Measurements from ENCODE around the gene MRPL4. TPM values are rescaled to one million over a fixed set of nuclear protein-coding genes. Genes with fewer than 3 reads are reported as not detected.

The MRPL4 gene
- total and polyA plus RNA-seq, 12 donors, result 33.4 to 123 (median 64.1) TPM

DNA sequence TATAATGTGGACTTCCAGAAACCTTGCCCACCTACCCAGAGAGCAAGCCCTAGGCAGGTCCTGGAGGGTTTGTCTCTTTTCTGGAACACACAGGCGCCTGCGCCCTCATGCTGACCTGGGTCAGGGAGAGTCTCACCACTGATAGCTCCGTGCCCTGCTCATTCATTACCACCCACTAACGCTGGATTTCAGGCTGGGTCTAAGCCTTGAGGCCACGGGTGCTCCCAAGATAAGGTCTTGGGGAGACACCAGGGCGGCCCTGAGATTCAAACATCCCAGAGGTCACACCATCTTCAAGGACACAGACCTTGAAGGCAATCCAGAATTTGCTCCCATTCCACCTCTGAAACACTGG is 26.0 kb upstream of the MRPL4 start:
- WGBS, 4 donors, result 58 to 62% (median 61%) methylated on average over 6 of the region's 6 CpGs; no CpG with 5 or more reads in 1 of the 4 donors

DNA sequence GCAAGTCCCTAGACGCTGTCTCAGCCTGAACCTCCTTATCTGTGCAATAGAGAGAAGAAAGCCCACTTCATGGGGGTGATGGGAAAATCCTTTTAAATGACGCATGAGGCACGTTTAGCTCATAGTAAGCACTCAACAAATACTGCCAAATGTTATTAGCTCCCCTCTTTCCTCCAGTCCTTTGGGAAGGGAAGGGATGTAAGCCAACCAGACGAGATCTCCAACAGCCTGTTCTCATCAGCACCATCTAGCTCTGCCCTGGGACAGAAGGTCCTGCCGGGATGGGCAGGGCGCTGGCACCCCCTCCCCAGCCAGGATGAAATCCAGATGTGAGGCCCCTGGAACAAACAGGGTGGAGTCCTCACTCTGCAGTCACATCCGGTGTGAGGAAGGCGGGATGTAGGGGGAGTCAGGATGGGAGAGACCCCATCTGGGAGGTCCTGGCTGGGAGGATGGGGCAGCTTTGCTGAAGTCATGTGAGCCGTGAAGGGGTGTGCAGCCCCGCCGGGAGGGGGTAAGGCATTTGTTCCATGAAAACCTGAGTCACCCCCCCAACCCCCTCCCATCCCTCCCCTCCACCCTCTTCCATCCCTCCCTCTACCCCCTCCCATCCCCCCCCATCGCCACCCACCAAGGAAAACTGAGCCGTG is 25.5 kb upstream of the MRPL4 start:
- no peaks in the 10 kb centered on the region for H3K36me3 ChIP-seq (replicated peaks in 1 of 2)
- TF ChIP-seq, protein P1, sequence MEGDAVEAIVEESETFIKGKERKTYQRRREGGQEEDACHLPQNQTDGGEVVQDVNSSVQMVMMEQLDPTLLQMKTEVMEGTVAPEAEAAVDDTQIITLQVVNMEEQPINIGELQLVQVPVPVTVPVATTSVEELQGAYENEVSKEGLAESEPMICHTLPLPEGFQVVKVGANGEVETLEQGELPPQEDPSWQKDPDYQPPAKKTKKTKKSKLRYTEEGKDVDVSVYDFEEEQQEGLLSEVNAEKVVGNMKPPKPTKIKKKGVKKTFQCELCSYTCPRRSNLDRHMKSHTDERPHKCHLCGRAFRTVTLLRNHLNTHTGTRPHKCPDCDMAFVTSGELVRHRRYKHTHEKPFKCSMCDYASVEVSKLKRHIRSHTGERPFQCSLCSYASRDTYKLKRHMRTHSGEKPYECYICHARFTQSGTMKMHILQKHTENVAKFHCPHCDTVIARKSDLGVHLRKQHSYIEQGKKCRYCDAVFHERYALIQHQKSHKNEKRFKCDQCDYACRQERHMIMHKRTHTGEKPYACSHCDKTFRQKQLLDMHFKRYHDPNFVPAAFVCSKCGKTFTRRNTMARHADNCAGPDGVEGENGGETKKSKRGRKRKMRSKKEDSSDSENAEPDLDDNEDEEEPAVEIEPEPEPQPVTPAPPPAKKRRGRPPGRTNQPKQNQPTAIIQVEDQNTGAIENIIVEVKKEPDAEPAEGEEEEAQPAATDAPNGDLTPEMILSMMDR (IDR thresholded peaks at IDR 0.05), result no peak
- no peak for TF ChIP-seq POLR2A (IDR thresholded peaks at IDR 0.05)
- intact Hi-C loops (cut with DNase I), result no loop called here
- H3K27me3 ChIP-seq, result no peaks in the 10 kb centered on the region
- WGBS, 4 donors, result 46 to 63% (median 51%) methylated on average over 11 to 13 of the region's 13 CpGs
- no peak overlapping the region for H3K4me3 ChIP-seq
- H3K9me3 ChIP-seq (replicated peaks in 1 of 3), result no peaks in the 10 kb centered on the region
- DNase-seq, result peak in 6 of 7 donors; percentile 22 to 77 (median 47)
- peak overlapping the region in 3 of 5 donors; percentile 39 to 90 (median 63) for H3K27ac ChIP-seq
- peaks cover 7 to 27% of the 10 kb centered on the region in 2 donors for H3K4me1 ChIP-seq (replicated peaks in 1 of 2)

More for the DNA sequence above, 26.0 kb upstream of the MRPL4 start:
- intact Hi-C loops (cut with DNase I), result no loop called here
- Histone ChIP-seq H3K4me1 (replicated peaks in 1 of 2) (peaks cover 7 to 22% of the 10 kb centered on the region in 2 donors), H3K27me3 (no peaks in the 10 kb centered on the region), H3K27ac (peak overlapping the region in 2 of 5 donors; percentile 66 to 90), H3K4me3 (no peak overlapping the region), H3K36me3 (replicated peaks in 1 of 2) (no peaks in the 10 kb centered on the region), H3K9me3 (replicated peaks in 1 of 3) (no peaks in the 10 kb centered on the region)
- no peak for DNase-seq
- TF ChIP-seq, protein P1 (IDR thresholded peaks at IDR 0.05), result no peak
- TF ChIP-seq POLR2A (IDR thresholded peaks at IDR 0.05), result no peak

DNA sequence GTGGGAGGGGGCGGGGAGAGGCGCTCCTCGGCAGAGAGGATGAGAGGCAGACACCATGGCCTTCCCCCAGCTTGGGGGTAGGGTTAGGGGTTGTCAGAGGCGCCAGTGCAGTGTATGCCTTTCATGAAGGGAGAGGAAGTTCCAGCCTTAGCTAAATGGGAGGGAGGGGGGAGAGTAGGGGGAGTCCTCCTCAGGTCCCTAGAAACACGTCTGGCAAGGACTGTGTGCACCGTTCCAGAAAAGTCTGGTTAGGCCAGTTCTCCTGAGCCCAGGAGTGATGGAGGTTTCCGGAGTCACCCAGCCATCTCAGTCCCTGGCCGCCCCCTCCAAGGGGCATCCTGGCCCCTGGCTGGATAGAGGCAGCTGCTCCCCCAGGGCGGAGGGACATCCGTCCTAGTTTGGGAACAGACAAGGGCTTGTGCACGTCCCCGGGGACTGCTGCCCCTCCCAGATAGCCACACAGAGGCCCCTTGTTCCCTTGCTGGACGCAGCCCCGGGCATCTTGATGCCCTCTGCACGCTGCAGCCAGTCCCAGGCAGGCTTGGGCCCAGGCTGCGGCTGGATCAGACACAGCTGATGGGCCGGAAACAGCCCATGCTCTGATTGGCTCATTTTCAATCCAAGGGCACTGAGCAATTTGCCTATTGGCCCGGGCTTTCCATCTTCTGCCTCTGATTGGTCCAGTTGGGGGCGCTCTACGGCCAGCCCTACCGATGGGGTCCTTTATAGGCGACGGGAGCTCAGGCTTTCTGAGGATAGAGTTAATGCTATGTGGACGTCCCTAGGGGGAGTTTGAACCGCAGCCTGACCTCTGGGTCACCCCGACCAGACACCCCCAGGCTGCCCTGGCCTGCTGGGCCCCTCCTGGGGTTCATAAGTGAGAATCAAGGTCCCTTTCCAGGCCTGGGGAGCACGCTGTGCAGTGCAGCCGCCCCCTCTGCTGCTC is 24.7 kb upstream of the MRPL4 start:
- peak in 1 of 7 donors; percentile 56 for DNase-seq
- 64 to 88% (median 75%) methylated on average over 13 to 28 of the region's 28 CpGs for WGBS, 4 donors
- TF ChIP-seq, protein P1 (IDR thresholded peaks at IDR 0.05), result no peak
- no peak for TF ChIP-seq POLR2A (IDR thresholded peaks at IDR 0.05)
- H3K4me3 ChIP-seq, result no peak overlapping the region
- peak overlapping the region in 3 of 5 donors; percentile 39 to 90 (median 63) for H3K27ac ChIP-seq
- no peaks in the 10 kb centered on the region for H3K27me3 ChIP-seq
- H3K4me1 ChIP-seq (replicated peaks in 1 of 2), result peaks cover 7 to 28% of the 10 kb centered on the region in 2 donors
- no peaks in the 10 kb centered on the region for H3K9me3 ChIP-seq (replicated peaks in 1 of 3)
- intact Hi-C loops (cut with DNase I), result no loop called here
- H3K36me3 ChIP-seq (replicated peaks in 1 of 2), result no peaks in the 10 kb centered on the region

DNA sequence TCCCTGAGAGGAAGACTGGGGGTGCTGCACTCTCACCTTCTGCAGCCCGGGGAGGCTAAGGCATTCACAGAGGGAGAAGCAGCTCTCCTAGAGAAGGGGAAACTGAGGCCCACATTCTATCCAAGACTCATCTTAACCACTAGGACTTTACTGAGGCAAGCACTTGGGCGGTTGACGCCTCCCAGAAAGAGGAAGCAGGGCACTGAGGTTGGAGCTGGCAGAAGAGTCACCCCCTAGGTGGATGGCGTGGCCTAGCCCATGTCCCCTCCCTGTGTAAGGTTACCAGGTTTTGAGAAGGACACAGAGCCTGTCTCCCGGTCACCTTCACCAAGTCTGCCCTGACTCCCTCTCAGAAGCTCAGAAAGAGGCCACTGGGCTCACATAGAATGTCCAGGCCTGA is 23.6 kb upstream of the MRPL4 start:
- intact Hi-C loops (cut with DNase I), result no loop called here
- DNase-seq, result no peak
- peaks cover 7 to 28% of the 10 kb centered on the region in 2 donors for H3K4me1 ChIP-seq (replicated peaks in 1 of 2)
- H3K36me3 ChIP-seq (replicated peaks in 1 of 2), result no peaks in the 10 kb centered on the region
- 75 to 84% (median 78%) methylated on average over 2 to 5 of the region's 5 CpGs for WGBS, 4 donors
- H3K27ac ChIP-seq, result peak overlapping the region in 2 of 5 donors; percentile 49 to 86
- H3K4me3 ChIP-seq, result no peak overlapping the region
- TF ChIP-seq, protein P1 (IDR thresholded peaks at IDR 0.05), result no peak
- TF ChIP-seq POLR2A (IDR thresholded peaks at IDR 0.05), result no peak
- H3K9me3 ChIP-seq (replicated peaks in 1 of 3), result no peaks in the 10 kb centered on the region
- no peaks in the 10 kb centered on the region for H3K27me3 ChIP-seq
